B cell (primary cell): ENCODE measurements around the gene CHCHD1.

Experiments
- CTCF ChIP-seq: fragments of 200-600 bp; IDR thresholded peaks from one replicate; pipeline ENCODE4 v1.8.0; 2022; ENCODE audit warnings: antibody characterized with exemption, mild to moderate bottlenecking
- EZH2 ChIP-seq: IDR thresholded peaks from 2 replicates; pipeline ENCODE4 v1.6.1; 2012; ENCODE audit warnings: borderline replicate concordance, low read depth, mild to moderate bottlenecking, moderate library complexity, low read length; ENCODE audit not compliant: insufficient read depth, poor library complexity, severe bottlenecking

GRCh38 chr10:73781879-73782748 is at the start of gene CHCHD1:
- TF ChIP-seq CTCF = no peak
- TF ChIP-seq EZH2 = no peak
